NT2/D1 (cell line): Measurements from ENCODE around the gene SEC24D.

ENCODE experiments used
- SUZ12 ChIP-seq: IDR thresholded peaks from 2 replicates; pipeline ENCODE4 v1.6.1; 2011; ENCODE audit not compliant: insufficient read length, insufficient read depth; ENCODE audit errors: extremely low read depth
- YY1 ChIP-seq: IDR thresholded peaks from 2 replicates; pipeline ENCODE4 v1.6.1; 2011; ENCODE audit not compliant: insufficient read length, insufficient read depth
- ZNF274 ChIP-seq: IDR thresholded peaks from 2 replicates; pipeline ENCODE4 v1.6.1; 2011; ENCODE audit warnings: mild to moderate bottlenecking, low read depth, low read length

- TF ChIP-seq ZNF274 = no peak
- no peak for TF ChIP-seq SUZ12
- TF ChIP-seq YY1 = no peak
Measured at GRCh38 chr4:118712872-118713271, 123.1 kb downstream of the SEC24D start.
